Endometrium (tissue), 2 donors: ENCODE data around the gene CLIC2.
"Not testable (repeated sequence)": the region's sequence is repeated elsewhere in the genome, so short reads cannot be mapped to it uniquely, and the experiment has no call there.

Experiments used
- FAIRE-seq: peaks from 2 replicates; lab custom pipeline; 2012; peaks lifted over from hg19 to GRCh38; lab: Jason Lieb, UNC
- donor health status: control.
- donor health status: control.

The CLIC2 gene

DNA sequence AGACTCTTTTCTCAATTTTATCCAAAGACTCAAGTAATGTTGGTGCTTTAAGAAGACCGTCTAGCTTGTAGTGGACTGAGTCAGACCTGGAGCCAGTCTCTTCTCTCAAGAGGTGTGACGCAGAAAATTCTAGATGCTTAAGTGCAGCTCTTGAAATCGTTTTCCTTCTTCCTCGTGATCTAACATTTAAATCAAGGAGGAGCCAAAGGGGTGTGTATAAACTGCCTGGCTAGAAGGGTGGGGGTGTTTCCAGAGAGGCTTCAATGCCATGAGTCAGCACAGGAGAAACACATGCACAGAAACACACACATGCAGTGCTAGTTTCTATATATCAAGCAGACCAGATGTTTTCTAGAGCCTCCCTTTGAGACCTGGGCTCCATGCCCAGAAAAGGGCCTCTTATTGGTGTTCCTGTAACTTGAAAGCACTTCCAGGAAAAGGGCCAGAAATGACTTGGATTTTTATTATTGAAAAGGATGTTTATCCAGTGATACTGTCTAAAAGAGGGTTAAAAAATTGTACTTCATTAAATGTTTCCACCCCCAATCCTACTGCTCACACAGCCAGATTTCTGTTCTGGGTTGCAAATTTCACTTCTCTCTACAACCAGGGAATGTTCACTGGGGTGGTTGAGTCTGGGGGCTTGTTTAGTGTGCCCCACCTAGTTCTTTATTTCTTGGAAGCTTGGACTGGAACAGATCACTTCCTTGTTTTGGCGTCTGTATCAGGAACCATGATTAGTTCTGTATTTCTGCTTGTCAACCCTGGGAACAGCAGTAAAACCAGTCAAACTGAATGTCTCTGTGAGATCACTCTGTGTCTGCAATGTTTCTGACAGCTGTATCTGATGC lies at the start of gene CLIC2:
CLIC2 (minus strand) TSS at position 129 of the 851 bp plus-strand sequence. CDS start 187 bp downstream, outside the sequence.
- peak; percentile 76 for FAIRE-seq

DNA sequence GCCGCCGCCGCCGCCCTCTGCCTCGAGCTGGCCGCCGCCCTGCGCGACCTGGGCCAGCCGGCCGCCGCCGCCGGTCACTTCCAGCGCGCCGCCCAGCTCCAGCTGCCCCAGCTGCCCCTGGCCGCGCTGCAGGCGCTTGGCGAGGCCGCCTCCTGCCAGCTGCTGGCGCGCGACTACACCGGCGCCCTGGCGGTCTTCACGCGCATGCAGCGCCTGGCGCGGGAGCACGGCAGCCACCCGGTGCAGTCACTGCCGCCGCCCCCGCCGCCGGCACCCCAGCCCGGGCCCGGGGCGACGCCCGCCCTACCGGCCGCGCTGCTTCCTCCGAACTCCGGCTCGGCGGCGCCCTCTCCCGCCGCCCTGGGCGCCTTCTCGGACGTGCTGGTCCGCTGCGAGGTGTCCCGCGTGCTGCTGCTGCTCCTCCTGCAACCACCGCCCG lies 48.1 kb upstream of the CLIC2 start:
- FAIRE-seq, result not testable (repeated sequence)

DNA sequence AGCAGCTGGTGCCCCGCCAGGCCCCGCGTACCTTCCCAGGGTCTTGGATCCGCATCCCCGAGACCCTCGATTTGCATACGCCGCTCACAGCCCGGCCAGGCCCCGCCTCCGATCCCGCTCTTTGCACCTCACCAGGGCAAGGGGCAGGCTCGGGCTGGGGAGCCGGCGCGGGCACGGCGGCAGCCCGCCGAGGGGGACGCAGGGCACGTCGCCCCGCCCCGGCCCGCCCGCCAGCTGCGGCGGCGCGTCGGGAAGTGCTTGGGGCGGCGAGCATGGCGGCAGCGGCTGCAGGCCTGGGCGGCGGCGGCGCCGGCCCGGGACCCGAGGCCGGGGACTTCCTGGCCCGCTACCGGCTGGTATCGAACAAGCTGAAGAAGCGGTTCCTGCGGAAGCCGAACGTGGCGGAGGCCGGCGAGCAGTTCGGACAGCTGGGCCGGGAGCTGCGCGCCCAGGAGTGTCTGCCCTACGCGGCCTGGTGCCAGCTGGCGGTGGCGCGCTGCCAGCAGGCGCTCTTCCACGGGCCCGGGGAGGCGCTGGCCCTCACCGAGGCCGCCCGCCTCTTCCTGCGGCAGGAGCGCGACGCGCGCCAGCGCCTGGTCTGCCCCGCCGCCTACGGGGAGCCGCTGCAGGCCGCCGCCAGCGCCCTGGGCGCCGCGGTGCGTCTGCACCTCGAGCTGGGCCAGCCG lies 47.6 kb upstream of the CLIC2 start, which contains the start of gene F8A2:
F8A2 (plus strand) TSS at position 253 of the 686 bp plus-strand sequence; CDS start at position 273, 20 bp downstream.
- not testable (repeated sequence) for FAIRE-seq

GRCh38 chrX:155379802-155380201 lies 45.4 kb upstream of the CLIC2 start:
- not testable (repeated sequence) for FAIRE-seq

DNA sequence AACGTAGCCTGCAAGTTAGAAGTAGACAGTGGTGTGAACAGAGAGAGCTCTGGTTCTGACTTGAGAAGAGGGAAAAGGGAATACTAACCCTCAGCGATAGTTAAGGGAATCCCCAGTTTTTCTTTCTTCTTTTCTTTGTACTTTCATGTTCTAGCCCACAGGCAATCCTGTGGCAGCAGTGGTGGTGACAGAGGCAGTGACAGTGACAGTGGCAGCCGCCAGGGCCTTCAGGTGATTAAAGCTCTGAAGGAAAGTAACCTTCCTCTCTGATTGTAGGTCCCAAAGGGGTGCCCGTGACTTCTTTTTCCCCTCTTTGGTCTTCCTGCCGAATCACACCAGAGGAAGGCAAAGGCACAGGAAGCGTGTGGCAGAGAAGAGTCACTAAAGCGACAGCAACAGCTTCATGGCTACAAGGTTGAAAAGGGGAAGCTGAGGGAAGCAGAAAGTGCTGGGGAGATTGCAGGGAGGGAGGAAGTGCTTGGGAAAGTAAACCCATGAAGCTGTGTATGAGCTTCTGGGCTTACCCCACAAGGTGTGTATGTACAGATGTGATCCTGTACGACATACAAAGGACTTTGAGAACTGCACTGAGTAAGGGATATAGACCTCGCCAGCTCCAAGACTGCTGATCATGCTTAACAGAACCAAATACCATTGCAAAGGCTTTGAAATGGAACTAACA lies 39.5 kb upstream of the CLIC2 start:
- not testable (repeated sequence) for FAIRE-seq

- not testable (repeated sequence) for FAIRE-seq
Measured at GRCh38 chrX:155363712-155364111, 29.3 kb upstream of the CLIC2 start.

GRCh38 chrX:155349448-155349847 lies 15.0 kb upstream of the CLIC2 start:
- not testable (repeated sequence) for FAIRE-seq

DNA sequence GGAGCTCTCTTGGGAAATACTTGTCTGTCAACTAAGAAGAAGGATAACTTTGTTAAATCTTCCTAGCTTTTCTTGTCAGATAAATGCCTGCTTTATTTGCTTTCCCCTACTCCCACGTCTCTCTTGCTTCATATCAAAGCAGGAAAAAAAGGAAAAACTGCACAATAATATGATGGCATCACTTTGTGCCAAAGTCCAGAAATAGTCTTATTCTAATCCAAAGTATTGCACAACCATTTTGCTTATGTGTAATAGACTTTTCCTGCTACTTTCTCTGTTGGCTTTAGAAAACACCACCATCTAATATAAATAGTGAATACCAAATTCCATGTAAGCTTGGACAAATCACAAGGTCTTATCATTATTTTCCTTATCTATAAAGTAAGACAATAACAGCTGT lies 11.3 kb upstream of the CLIC2 start:
- FAIRE-seq, result not testable (repeated sequence)

GRCh38 chrX:155335337-155335712 lies 911 bp upstream of the CLIC2 start:
- not testable (repeated sequence) for FAIRE-seq

- no peak for FAIRE-seq
Measured at GRCh38 chrX:155333544-155334100, 792 bp downstream of the CLIC2 start.

- FAIRE-seq, result no peak
Measured at GRCh38 chrX:155330992-155331391, 3.4 kb downstream of the CLIC2 start.

- no peak for FAIRE-seq
Measured at GRCh38 chrX:155329293-155329692, 5.1 kb downstream of the CLIC2 start.

DNA sequence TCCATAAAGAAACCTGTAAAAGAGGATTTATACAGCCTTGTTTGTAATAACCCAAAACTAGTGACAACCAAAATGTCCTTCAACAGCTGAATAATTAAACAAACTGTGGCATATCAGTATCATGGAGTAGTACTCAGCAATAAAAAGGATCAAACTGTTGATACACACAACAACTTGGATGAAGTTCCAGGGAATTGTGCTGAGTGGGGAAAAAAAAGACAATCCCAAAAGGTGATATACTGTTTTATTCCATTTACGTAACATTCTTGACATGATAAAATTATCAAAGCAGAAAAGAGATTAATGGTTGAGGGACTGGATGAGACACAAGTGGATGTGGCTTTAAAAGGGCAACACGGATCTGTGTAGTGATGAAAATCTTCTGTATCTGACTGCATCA lies 7.8 kb downstream of the CLIC2 start:
- FAIRE-seq, result no peak

GRCh38 chrX:155314260-155314659 lies 20.2 kb downstream of the CLIC2 start:
- no peak for FAIRE-seq

GRCh38 chrX:155313766-155314165 lies 20.6 kb downstream of the CLIC2 start:
- FAIRE-seq, result no peak

DNA sequence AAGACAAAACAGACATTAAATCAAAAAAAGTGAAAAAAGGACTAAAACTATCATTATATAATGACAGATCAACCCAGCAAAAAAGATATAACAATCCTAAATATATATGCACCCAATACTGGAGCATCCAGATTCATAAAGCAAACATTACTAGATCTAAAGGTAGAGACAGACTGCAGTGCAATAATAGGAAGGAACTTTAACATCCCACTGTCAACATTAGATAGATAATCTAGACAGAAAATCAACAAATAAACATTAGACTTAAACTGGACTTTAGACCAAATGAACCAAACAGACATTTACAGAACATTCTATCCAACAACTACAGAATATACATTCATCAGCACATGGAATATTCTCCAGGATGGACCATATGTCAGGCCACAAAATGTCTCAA lies 40.6 kb downstream of the CLIC2 start:
- no peak for FAIRE-seq

GRCh38 chrX:155279873-155280272 lies 54.5 kb downstream of the CLIC2 start:
- FAIRE-seq, result no peak

DNA sequence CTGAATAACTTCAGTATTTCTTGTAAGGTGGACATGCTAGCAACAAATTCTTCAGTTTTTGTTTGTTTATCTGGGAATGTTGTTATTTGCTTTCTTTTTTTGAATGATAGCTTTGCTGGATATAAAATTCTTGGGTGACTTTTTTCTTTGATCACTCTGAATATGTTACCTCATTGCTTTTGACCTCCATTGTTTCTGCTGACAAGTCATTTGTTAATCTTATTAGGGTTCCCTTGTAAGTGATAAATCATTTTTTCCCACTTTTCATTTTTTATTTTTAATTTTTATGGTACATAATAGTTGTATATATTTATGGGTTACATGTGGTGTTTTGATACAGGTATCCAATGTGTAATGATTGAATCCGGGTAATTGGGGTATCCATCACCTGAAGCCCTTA lies 63.4 kb downstream of the CLIC2 start:
- FAIRE-seq, result no peak

DNA sequence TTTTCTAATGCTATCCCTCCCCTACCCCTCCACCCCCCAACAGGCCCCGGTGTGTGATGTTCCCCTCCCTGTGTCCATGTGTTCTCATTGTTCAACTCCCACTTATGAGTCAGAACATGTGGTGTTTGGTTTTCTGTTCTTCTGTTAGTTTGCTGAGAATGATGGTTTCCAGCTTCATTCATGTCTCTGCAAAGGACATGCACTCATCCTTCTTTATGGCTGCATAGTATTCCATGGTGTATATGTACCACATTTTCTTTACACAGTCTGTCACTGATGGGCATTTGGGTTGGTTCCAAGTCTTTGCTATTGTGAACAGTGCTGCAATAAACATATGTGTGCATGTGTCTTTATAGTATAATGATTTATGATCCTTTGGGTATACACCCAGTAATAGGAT lies 66.4 kb downstream of the CLIC2 start:
- not testable (repeated sequence) for FAIRE-seq

GRCh38 chrX:155266439-155266838 lies 68.0 kb downstream of the CLIC2 start:
- no peak for FAIRE-seq

- no peak for FAIRE-seq
Measured at GRCh38 chrX:155263854-155264628, 70.4 kb downstream of the CLIC2 start, which contains the start of gene RAB39B. Gene RAB39B (minus strand): TSS chrX:155264491. CDS start chrX:155264288, 203 bp downstream.
